Caco-2 (cell line): ENCODE measurements around the gene GNAO1. TPM values are rescaled to one million over a fixed set of nuclear protein-coding genes. Genes with fewer than 3 reads are reported as not detected.

Experiments used
- BruUV-seq: library from RNA; stranded (reverse); fragments of 400-500 nt; replicated peaks from 2 replicates; lab custom pipeline; 2021; lab: Mats Ljungman, UMichigan
- CTCF ChIA-PET: fragments of 300-600 bp; sonication (Branson Sonifier 250); formaldehyde crosslinking; loops from one replicate; lab custom pipeline; 2022; ENCODE audit warnings: antibody characterized with exemption; lab: Charles Lee
- POLR2A ChIA-PET: fragments of 300-600 bp; sonication (Branson Sonifier 250); formaldehyde crosslinking; loops from one replicate; lab custom pipeline; 2022; ENCODE audit warnings: antibody characterized with exemption; lab: Charles Lee
- DNase-seq, 2 experiments: peaks; one replicate each; pipeline versions ENCODE4 v3.0.0 to v3.0.0-alpha.2; 2020 to 2022
- H3K27me3 ChIP-seq: replicated peaks from 2 replicates; pipeline ENCODE4 v1.6.0; 2011; ENCODE audit warnings: low read length; ENCODE audit not compliant: control insufficient read depth, insufficient read depth
- H3K36me3 ChIP-seq: 2 replicates; pipeline ENCODE4 v1.5.1; 2011; ENCODE audit warnings: low read length; ENCODE audit not compliant: control insufficient read depth, insufficient read depth
- H3K4me1 ChIP-seq: fragments of 250-450 bp; sonication (Bioruptor Pico); 2 replicates; pipeline ENCODE4 v1.5.1; 2020; ENCODE audit warnings: mild to moderate bottlenecking
- H3K4me3 ChIP-seq: 2 replicates; pipeline ENCODE4 v1.5.1; 2011; ENCODE audit warnings: low read depth, mild to moderate bottlenecking, control low read depth, low read length
- H3K9me3 ChIP-seq: fragments of 250-450 bp; sonication (Bioruptor Pico); 2 replicates; pipeline ENCODE4 v1.5.1; 2020; ENCODE audit warnings: mild to moderate bottlenecking, moderate library complexity
- H3K27ac Mint-ChIP-seq: one replicate; pipeline ENCODE4 v1.8.0; 2022; ENCODE audit warnings: mixed read lengths; ENCODE audit not compliant: unreplicated experiment
- H3K27me3 Mint-ChIP-seq: one replicate; pipeline ENCODE4 v1.8.0; 2022; ENCODE audit warnings: mixed read lengths; ENCODE audit not compliant: insufficient read depth, unreplicated experiment
- H3K36me3 Mint-ChIP-seq: one replicate; pipeline ENCODE4 v1.8.0; 2022; ENCODE audit warnings: mild to moderate bottlenecking, mixed read lengths; ENCODE audit not compliant: insufficient read depth, unreplicated experiment
- H3K4me1 Mint-ChIP-seq: one replicate; pipeline ENCODE4 v1.8.0; 2022; ENCODE audit warnings: low read depth, mixed read lengths; ENCODE audit not compliant: unreplicated experiment
- H3K4me3 Mint-ChIP-seq: one replicate; pipeline ENCODE4 v1.8.0; 2022; ENCODE audit warnings: mild to moderate bottlenecking, moderate library complexity, mixed read lengths; ENCODE audit not compliant: unreplicated experiment
- H3K9me3 Mint-ChIP-seq: one replicate; pipeline ENCODE4 v1.8.0; 2022; ENCODE audit warnings: mixed read lengths; ENCODE audit not compliant: unreplicated experiment
- intact Hi-C: fragments of 100-400 bp; cut with micrococcal nuclease; formaldehyde crosslinking; loops from one replicate; pipeline ENCODE4 v1.10.0; 2022; ENCODE audit not compliant: unreplicated experiment
- total RNA-seq: library from RNA; stranded (reverse); gene quantifications from 2 replicates; pipeline ENCODE4 v1.2.3, GENCODE V29; 2022
- TF ChIP-seq, protein P1 (sequence below), 2 experiments: fragments of 200-600 bp in 1 of 2; IDR thresholded peaks; 1 replicate in 1 of 2; 2 replicates in 1 of 2; pipeline versions ENCODE4 v1.5.1 to v1.8.0; 2011 to 2022; ENCODE audit warnings: antibody characterized with exemption in 1 of 2, control low read depth in 1 of 2, inconsistent platforms in 1 of 2, low read depth in 1 of 2, low read length in 1 of 2, mild to moderate bottlenecking in 1 of 2, moderate library complexity in 1 of 2; ENCODE audit not compliant: insufficient read depth in 1 of 2, severe bottlenecking in 1 of 2, unreplicated experiment in 1 of 2

The GNAO1 gene
- total RNA-seq, 1 experiment from 2014 or later = 3.2 TPM

DNA sequence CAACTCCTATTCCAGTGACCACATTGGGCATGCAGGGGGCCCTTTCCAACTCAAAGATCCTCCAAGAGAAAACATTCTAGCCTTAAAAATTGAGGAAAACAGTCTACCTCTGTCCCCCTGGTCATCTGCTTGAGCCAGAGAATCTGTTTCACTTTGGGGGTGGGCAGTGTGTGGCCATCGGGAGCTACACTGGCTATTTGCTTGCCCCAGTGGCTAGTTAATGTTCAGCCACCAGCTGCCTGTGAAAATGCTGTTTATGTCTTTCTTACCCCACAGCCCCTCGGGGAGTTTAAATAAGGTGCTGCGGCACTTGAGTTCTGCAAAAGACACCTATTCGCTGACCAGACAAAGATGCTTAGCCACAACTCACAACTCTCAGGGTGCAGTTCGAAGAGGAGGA is 43.4 kb downstream of the GNAO1 start:
- no peak for DNase-seq
- Histone ChIP-seq H3K4me1 (no peaks in the 10 kb centered on the region), H3K9me3 (no peaks in the 10 kb centered on the region), H3K4me3 (no peak overlapping the region), H3K36me3 (no peaks in the 10 kb centered on the region), H3K27me3 (no peaks in the 10 kb centered on the region)
- Mint-ChIP-seq H3K4me3 (no peak overlapping the region), H3K27ac (no peak overlapping the region), H3K9me3 (no peaks in the 10 kb centered on the region), H3K27me3 (no peaks in the 10 kb centered on the region), H3K36me3 (no peaks in the 10 kb centered on the region), H3K4me1 (no peaks in the 10 kb centered on the region)
- intact Hi-C loops = no loop called here
- BruUV-seq = no TSS peak
- ChIA-PET CTCF (no interaction called here), POLR2A (no interaction called here)
- TF ChIP-seq, protein P1, sequence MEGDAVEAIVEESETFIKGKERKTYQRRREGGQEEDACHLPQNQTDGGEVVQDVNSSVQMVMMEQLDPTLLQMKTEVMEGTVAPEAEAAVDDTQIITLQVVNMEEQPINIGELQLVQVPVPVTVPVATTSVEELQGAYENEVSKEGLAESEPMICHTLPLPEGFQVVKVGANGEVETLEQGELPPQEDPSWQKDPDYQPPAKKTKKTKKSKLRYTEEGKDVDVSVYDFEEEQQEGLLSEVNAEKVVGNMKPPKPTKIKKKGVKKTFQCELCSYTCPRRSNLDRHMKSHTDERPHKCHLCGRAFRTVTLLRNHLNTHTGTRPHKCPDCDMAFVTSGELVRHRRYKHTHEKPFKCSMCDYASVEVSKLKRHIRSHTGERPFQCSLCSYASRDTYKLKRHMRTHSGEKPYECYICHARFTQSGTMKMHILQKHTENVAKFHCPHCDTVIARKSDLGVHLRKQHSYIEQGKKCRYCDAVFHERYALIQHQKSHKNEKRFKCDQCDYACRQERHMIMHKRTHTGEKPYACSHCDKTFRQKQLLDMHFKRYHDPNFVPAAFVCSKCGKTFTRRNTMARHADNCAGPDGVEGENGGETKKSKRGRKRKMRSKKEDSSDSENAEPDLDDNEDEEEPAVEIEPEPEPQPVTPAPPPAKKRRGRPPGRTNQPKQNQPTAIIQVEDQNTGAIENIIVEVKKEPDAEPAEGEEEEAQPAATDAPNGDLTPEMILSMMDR (IDR thresholded peaks at IDR 0.05; ENCODE audit: insufficient read depth in 1 of 2, low read depth in 1 of 2, low read length in 1 of 2, severe bottlenecking in 1 of 2, unreplicated experiment in 1 of 2) = no peak

DNA sequence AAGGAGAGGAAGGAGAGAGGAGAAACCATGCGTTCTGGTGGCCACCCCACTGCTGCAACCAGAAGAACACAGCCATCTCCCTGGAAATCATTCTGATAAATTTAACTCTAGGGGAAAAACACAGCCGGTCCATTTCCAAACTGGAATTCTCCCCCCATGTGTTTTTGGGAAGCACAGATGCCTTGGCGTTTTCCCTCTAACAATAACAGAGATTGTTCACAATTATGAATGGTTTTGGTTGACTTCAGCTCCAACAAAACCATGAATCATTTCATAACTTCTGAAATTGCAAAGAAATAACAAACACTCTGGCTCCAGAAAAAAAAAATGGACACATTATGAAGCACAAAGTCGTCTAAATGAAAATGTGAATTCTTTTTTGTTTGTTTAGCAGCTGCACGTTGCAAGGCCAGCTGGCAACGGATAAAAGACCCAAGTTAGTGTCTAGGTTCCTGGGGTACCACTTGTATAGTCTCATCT is 46.2 kb downstream of the GNAO1 start:
- H3K4me1 Mint-ChIP-seq = no peaks in the 10 kb centered on the region
- POLR2A ChIA-PET = no interaction called here
- no TSS peak for BruUV-seq

DNA sequence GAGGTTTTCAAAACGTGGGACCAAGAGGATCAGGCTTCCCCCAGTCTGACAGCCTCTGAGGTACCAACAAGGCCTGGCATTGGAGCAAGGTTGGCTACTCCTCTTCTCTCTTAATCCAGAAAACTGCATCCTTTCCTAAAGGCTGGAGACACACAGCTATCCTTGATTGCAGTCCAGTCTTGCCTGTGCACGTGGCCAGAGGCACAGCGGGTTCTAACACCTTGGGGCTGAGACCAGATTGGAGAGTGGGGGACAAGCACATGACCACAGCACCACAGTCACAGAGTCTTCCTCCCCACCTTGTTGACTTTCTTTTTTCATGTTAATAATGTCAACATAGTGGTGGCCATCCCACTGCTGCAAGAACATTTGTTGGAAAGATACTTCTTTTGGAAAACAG is 46.9 kb downstream of the GNAO1 start:
- H3K4me1 ChIP-seq = no peaks in the 10 kb centered on the region
- Mint-ChIP-seq H3K9me3 (no peaks in the 10 kb centered on the region), H3K27ac (no peak overlapping the region), H3K4me3 (no peak overlapping the region), H3K4me1 (no peaks in the 10 kb centered on the region), H3K27me3 (no peaks in the 10 kb centered on the region), H3K36me3 (no peaks in the 10 kb centered on the region)
- TF ChIP-seq, protein P1 (IDR thresholded peaks at IDR 0.05; ENCODE audit: insufficient read depth in 1 of 2, low read depth in 1 of 2, low read length in 1 of 2, severe bottlenecking in 1 of 2, unreplicated experiment in 1 of 2) = no peak
- intact Hi-C loops = no loop called here
- H3K9me3 ChIP-seq = no peaks in the 10 kb centered on the region
- BruUV-seq = no TSS peak
- no peaks in the 10 kb centered on the region for H3K27me3 ChIP-seq
- no peak for DNase-seq
- ChIA-PET CTCF (no interaction called here), POLR2A (no interaction called here)
- no peaks in the 10 kb centered on the region for H3K36me3 ChIP-seq
- H3K4me3 ChIP-seq = no peak overlapping the region

More for the DNA sequence above, 46.2 kb downstream of the GNAO1 start:
- Histone ChIP-seq H3K27me3 (no peaks in the 10 kb centered on the region), H3K9me3 (no peaks in the 10 kb centered on the region), H3K36me3 (no peaks in the 10 kb centered on the region), H3K4me3 (no peak overlapping the region), H3K4me1 (no peaks in the 10 kb centered on the region)
- Mint-ChIP-seq H3K9me3 (no peaks in the 10 kb centered on the region), H3K27ac (no peak overlapping the region), H3K36me3 (no peaks in the 10 kb centered on the region), H3K27me3 (no peaks in the 10 kb centered on the region), H3K4me3 (no peak overlapping the region)
- intact Hi-C loops = no loop called here
- CTCF ChIA-PET = no interaction called here
- TF ChIP-seq, protein P1 (IDR thresholded peaks at IDR 0.05; ENCODE audit: insufficient read depth in 1 of 2, low read depth in 1 of 2, low read length in 1 of 2, severe bottlenecking in 1 of 2, unreplicated experiment in 1 of 2) = no peak
- DNase-seq = no peak
